HepG2 (cell line): ENCODE measurements around the gene CYSRT1. TPM values are rescaled to one million over a fixed set of nuclear protein-coding genes. Genes with fewer than 3 reads are reported as not detected.

ENCODE experiments used
- ATRX ChIP-seq: sonication (generic); formaldehyde crosslinking; IDR thresholded peaks from 2 replicates; pipeline ENCODE4 v1.4.0; 2020; ENCODE audit warnings: missing genetic modification reagents, borderline replicate concordance
- HES4 ChIP-seq: sonication (generic); formaldehyde crosslinking; IDR thresholded peaks from 2 replicates; pipeline ENCODE4 v1.9.0; 2021; ENCODE audit warnings: mild to moderate bottlenecking, missing genetic modification reagents, borderline replicate concordance
- KLF15 ChIP-seq: sonication (generic); formaldehyde crosslinking; IDR thresholded peaks from 2 replicates; pipeline ENCODE4 v1.8.1; 2023; ENCODE audit warnings: borderline replicate concordance, mild to moderate bottlenecking, inconsistent platforms, missing genetic modification reagents, mixed read lengths
- PHF8 ChIP-seq: sonication (generic); formaldehyde crosslinking; IDR thresholded peaks from 2 replicates; pipeline ENCODE4 v1.5.0; 2020; ENCODE audit warnings: missing genetic modification reagents
- SATB2 ChIP-seq: sonication (generic); formaldehyde crosslinking; IDR thresholded peaks from 2 replicates; pipeline ENCODE4 v1.5.0; 2020; ENCODE audit warnings: missing genetic modification reagents
- ZC3H4 ChIP-seq: sonication (generic); formaldehyde crosslinking; IDR thresholded peaks from 2 replicates; pipeline ENCODE4 v1.4.0; 2020; ENCODE audit warnings: missing genetic modification reagents, borderline replicate concordance
- ZNF441 ChIP-seq: sonication (generic); formaldehyde crosslinking; IDR thresholded peaks from 2 replicates; pipeline ENCODE4 v1.7.0; 2021; ENCODE audit warnings: missing genetic modification reagents, borderline replicate concordance
- ZNF530 ChIP-seq: sonication (generic); formaldehyde crosslinking; IDR thresholded peaks from 2 replicates; pipeline ENCODE4 v1.5.0; 2020; ENCODE audit warnings: low read depth, mild to moderate bottlenecking, missing genetic modification reagents
- ZNF549 ChIP-seq: sonication (generic); formaldehyde crosslinking; IDR thresholded peaks from 2 replicates; pipeline ENCODE4 v1.5.0; 2020; ENCODE audit warnings: missing genetic modification reagents
- ZNF678 ChIP-seq: sonication (generic); formaldehyde crosslinking; IDR thresholded peaks from 2 replicates; pipeline ENCODE4 v1.4.0; 2020; ENCODE audit warnings: mild to moderate bottlenecking, missing genetic modification reagents
- ZNF747 ChIP-seq: sonication (generic); formaldehyde crosslinking; IDR thresholded peaks from 2 replicates; pipeline ENCODE4 v1.8.1; 2023; ENCODE audit warnings: missing genetic modification reagents, mild to moderate bottlenecking, borderline replicate concordance
- ZZZ3 ChIP-seq: sonication (generic); formaldehyde crosslinking; IDR thresholded peaks from 2 replicates; pipeline ENCODE4 v1.4.0; 2020; ENCODE audit warnings: missing genetic modification reagents, mild to moderate bottlenecking, borderline replicate concordance
- polyA plus RNA-seq, 8 experiments: library from polyadenylated mRNA; depleted of rRNA in 3 of 8; stranded (reverse) in 7 of 8; unstranded in 1 of 8; fragments of >200 nt; fragmentation: Illumina TruSeq in 4 of 8; extraction: Trizol in 4 of 8; gene quantifications; 2 replicates each; pipeline versions ENCODE4 v1.2.1 to v1.2.3, GENCODE V29; 2011 to 2016; ENCODE audit warnings: low read depth in 4 of 8, missing spikeins in 1 of 8, mixed read lengths in 1 of 8; ENCODE audit not compliant: insufficient read depth in 1 of 8
- total RNA-seq, 5 experiments: library from RNA; depleted of rRNA; stranded (reverse); fragments of >200 nt; fragmentation: Illumina TruSeq; extraction: Trizol; gene quantifications; 2 replicates each; pipeline ENCODE4 v1.2.3, GENCODE V29; 2016; ENCODE audit warnings: low read depth in 1 of 5
- TF ChIP-seq, protein P1 (sequence below): sonication (generic); formaldehyde crosslinking; IDR thresholded peaks from 2 replicates; pipeline ENCODE4 v1.5.1; 2020; ENCODE audit warnings: mild to moderate bottlenecking, missing genetic modification reagents, moderate library complexity
- TF ChIP-seq, protein P2 (sequence below): sonication (generic); formaldehyde crosslinking; IDR thresholded peaks from 2 replicates; pipeline ENCODE4; 2020; ENCODE audit warnings: missing genetic modification reagents, mild to moderate bottlenecking, borderline replicate concordance
- TF ChIP-seq, protein P3 (sequence below): sonication (generic); formaldehyde crosslinking; IDR thresholded peaks from 2 replicates; pipeline ENCODE4 v1.5.0; 2020; ENCODE audit warnings: mild to moderate bottlenecking, missing genetic modification reagents
- TF ChIP-seq, protein P4 (sequence below): sonication (generic); formaldehyde crosslinking; conservative IDR thresholded peaks from 2 replicates; pipeline ENCODE4 v1.4.0; 2020; ENCODE audit warnings: missing genetic modification reagents
- TF ChIP-seq, protein P5 (sequence below): sonication (generic); formaldehyde crosslinking; conservative IDR thresholded peaks from 2 replicates; pipeline ENCODE4 v1.4.0; 2020; ENCODE audit warnings: missing genetic modification reagents

Gene CYSRT1
- total and polyA plus RNA-seq, 2 of the 13 experiments (the other 11 are each of a cell fraction or from before 2014, with no cell fraction given): 1.5 to 2.1 TPM

DNA sequence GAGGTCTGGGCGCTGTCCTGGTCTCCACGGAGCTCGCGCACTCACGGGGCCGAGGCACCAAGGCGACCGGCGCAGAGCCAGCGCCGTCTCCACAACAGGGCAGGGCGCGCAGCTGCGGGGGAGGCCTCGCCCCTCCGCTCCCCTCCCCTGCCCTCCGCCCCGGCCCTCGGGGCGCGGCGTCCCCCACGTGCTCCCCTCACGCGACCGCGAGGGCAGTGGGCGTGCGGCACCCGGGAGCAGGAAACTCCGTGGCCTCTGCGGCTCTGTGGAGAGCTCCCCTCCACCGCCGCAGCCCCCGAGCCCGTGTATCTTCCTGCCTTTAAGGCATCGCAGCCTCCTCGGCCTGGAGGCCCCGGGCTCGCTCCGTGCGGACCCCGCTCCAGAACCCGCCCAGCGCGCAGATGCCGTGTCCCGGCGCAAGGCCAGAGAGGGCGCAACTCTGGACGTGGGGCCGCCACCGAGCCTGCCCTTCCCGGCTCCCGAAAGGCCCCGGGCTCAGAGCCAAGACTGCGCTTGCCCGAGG lies 15.4 kb downstream of the CYSRT1 start (continued):
- TF ChIP-seq, protein P1, sequence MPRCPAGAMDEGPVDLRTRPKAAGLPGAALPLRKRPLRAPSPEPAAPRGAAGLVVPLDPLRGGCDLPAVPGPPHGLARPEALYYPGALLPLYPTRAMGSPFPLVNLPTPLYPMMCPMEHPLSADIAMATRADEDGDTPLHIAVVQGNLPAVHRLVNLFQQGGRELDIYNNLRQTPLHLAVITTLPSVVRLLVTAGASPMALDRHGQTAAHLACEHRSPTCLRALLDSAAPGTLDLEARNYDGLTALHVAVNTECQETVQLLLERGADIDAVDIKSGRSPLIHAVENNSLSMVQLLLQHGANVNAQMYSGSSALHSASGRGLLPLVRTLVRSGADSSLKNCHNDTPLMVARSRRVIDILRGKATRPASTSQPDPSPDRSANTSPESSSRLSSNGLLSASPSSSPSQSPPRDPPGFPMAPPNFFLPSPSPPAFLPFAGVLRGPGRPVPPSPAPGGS (CRISPR knock-in tag): 0 out of 2 replicates have a peak, but pooled peaks have one; percentile 39
- TF ChIP-seq, protein P2, sequence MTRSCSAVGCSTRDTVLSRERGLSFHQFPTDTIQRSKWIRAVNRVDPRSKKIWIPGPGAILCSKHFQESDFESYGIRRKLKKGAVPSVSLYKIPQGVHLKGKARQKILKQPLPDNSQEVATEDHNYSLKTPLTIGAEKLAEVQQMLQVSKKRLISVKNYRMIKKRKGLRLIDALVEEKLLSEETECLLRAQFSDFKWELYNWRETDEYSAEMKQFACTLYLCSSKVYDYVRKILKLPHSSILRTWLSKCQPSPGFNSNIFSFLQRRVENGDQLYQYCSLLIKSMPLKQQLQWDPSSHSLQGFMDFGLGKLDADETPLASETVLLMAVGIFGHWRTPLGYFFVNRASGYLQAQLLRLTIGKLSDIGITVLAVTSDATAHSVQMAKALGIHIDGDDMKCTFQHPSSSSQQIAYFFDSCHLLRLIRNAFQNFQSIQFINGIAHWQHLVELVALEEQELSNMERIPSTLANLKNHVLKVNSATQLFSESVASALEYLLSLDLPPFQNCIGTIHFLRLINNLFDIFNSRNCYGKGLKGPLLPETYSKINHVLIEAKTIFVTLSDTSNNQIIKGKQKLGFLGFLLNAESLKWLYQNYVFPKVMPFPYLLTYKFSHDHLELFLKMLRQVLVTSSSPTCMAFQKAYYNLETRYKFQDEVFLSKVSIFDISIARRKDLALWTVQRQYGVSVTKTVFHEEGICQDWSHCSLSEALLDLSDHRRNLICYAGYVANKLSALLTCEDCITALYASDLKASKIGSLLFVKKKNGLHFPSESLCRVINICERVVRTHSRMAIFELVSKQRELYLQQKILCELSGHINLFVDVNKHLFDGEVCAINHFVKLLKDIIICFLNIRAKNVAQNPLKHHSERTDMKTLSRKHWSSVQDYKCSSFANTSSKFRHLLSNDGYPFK (CRISPR knock-in tag): peak; percentile 23; the same call in 1 of the 2 replicates
- no peak; the same call in 1 of the 2 replicates for TF ChIP-seq SATB2 (CRISPR knock-in tag)
- TF ChIP-seq, protein P3, sequence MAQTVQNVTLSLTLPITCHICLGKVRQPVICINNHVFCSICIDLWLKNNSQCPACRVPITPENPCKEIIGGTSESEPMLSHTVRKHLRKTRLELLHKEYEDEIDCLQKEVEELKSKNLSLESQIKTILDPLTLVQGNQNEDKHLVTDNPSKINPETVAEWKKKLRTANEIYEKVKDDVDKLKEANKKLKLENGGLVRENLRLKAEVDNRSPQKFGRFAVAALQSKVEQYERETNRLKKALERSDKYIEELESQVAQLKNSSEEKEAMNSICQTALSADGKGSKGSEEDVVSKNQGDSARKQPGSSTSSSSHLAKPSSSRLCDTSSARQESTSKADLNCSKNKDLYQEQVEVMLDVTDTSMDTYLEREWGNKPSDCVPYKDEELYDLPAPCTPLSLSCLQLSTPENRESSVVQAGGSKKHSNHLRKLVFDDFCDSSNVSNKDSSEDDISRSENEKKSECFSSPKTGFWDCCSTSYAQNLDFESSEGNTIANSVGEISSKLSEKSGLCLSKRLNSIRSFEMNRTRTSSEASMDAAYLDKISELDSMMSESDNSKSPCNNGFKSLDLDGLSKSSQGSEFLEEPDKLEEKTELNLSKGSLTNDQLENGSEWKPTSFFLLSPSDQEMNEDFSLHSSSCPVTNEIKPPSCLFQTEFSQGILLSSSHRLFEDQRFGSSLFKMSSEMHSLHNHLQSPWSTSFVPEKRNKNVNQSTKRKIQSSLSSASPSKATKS (CRISPR knock-in tag): no peak; the same call in 1 of the 2 replicates
- TF ChIP-seq, protein P4, sequence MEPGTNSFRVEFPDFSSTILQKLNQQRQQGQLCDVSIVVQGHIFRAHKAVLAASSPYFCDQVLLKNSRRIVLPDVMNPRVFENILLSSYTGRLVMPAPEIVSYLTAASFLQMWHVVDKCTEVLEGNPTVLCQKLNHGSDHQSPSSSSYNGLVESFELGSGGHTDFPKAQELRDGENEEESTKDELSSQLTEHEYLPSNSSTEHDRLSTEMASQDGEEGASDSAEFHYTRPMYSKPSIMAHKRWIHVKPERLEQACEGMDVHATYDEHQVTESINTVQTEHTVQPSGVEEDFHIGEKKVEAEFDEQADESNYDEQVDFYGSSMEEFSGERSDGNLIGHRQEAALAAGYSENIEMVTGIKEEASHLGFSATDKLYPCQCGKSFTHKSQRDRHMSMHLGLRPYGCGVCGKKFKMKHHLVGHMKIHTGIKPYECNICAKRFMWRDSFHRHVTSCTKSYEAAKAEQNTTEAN (CRISPR knock-in tag): peak; percentile 71
- TF ChIP-seq ZC3H4 (CRISPR knock-in tag): no peak
- TF ChIP-seq ZNF441 (CRISPR knock-in tag): peak; percentile 28; the same call in 1 of the 2 replicates
- TF ChIP-seq HES4 (CRISPR knock-in tag): peak; percentile 91
- TF ChIP-seq ZNF549: no peak
- TF ChIP-seq ATRX (CRISPR knock-in tag): no peak
- TF ChIP-seq KLF15 (CRISPR knock-in tag): no peak; the same call in 1 of the 2 replicates
- TF ChIP-seq ZNF530 (CRISPR knock-in tag): no peak
- TF ChIP-seq ZZZ3 (CRISPR knock-in tag): peak; percentile 63
- TF ChIP-seq, protein P5, sequence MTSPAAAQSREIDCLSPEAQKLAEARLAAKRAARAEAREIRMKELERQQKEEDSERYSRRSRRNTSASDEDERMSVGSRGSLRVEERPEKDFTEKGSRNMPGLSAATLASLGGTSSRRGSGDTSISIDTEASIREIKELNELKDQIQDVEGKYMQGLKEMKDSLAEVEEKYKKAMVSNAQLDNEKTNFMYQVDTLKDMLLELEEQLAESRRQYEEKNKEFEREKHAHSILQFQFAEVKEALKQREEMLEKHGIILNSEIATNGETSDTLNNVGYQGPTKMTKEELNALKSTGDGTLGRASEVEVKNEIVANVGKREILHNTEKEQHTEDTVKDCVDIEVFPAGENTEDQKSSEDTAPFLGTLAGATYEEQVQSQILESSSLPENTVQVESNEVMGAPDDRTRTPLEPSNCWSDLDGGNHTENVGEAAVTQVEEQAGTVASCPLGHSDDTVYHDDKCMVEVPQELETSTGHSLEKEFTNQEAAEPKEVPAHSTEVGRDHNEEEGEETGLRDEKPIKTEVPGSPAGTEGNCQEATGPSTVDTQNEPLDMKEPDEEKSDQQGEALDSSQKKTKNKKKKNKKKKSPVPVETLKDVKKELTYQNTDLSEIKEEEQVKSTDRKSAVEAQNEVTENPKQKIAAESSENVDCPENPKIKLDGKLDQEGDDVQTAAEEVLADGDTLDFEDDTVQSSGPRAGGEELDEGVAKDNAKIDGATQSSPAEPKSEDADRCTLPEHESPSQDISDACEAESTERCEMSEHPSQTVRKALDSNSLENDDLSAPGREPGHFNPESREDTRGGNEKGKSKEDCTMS: no peak
- 0 out of 2 replicates have a peak, but pooled peaks have one; percentile 54 for TF ChIP-seq ZNF678 (CRISPR knock-in tag)
- peak; percentile 74; the same call in 1 of the 2 replicates for TF ChIP-seq ZNF747 (CRISPR knock-in tag)
- TF ChIP-seq PHF8 (CRISPR knock-in tag): peak; percentile 84
